NAMALWA (cell line): ENCODE data around the gene FCN3.
A peak's percentile ranks its signal among the peaks of the same experiment; 100 is the strongest.
"Not testable (repeated sequence)": the region's sequence is repeated elsewhere in the genome, so short reads cannot be mapped to it uniquely, and the experiment has no call there.

Source experiments
- DNase-seq: peaks from one replicate; pipeline ENCODE4 v3.0.0-alpha.2; 2015; ENCODE audit warnings: low spot score

The FCN3 gene

GRCh38 chr1:27399251-27400025 is 24.8 kb upstream of the FCN3 start:
- no peak for DNase-seq

- DNase-seq, result no peak
These were observed 24.0 kb upstream of the FCN3 start for GRCh38 chr1:27398405-27399149.

GRCh38 chr1:27397749-27398148 is 23.1 kb upstream of the FCN3 start:
- no peak for DNase-seq

GRCh38 chr1:27397110-27397509 is 22.5 kb upstream of the FCN3 start:
- no peak for DNase-seq

GRCh38 chr1:27395441-27396195 is 21.0 kb upstream of the FCN3 start:
- peak; percentile 91 for DNase-seq

- no peak for DNase-seq
These were observed 20.3 kb upstream of the FCN3 start for GRCh38 chr1:27394925-27395324.

GRCh38 chr1:27394282-27394658 is 19.6 kb upstream of the FCN3 start:
- no peak for DNase-seq

GRCh38 chr1:27393641-27394281 is 19.1 kb upstream of the FCN3 start:
- DNase-seq, result no peak

- DNase-seq, result no peak
These were observed 18.4 kb upstream of the FCN3 start for GRCh38 chr1:27392778-27393635.

- DNase-seq, result peak; percentile 94
These were observed 17.6 kb upstream of the FCN3 start, which contains the start of gene GPR3 for GRCh38 chr1:27392096-27392777. TSS of gene GPR3 (plus strand) at chr1:27392622. CDS start at chr1:27393799, 1,177 bp downstream.

- peak; percentile 44 for DNase-seq
These were observed 17.0 kb upstream of the FCN3 start for GRCh38 chr1:27391511-27392095.

- DNase-seq, result peak; percentile 76
These were observed 13.8 kb upstream of the FCN3 start for GRCh38 chr1:27388337-27389005.

GRCh38 chr1:27384797-27385196 is 10.2 kb upstream of the FCN3 start:
- not testable (repeated sequence) for DNase-seq

GRCh38 chr1:27383661-27384060 is 9.0 kb upstream of the FCN3 start:
- DNase-seq, result no peak

- DNase-seq, result no peak
These were observed 8.5 kb upstream of the FCN3 start, which contains the start of gene CD164L2 for GRCh38 chr1:27383039-27383605. TSS of gene CD164L2 (minus strand) at chr1:27383333. CDS start at chr1:27383239, 94 bp downstream.

GRCh38 chr1:27381969-27382762 is 7.5 kb upstream of the FCN3 start:
- no peak for DNase-seq

GRCh38 chr1:27380766-27381733 is 6.4 kb upstream of the FCN3 start:
- DNase-seq, result no peak
